HCT116 (cell line): ENCODE measurements around the gene ATG2B. TPM values are rescaled to one million over a fixed set of nuclear protein-coding genes. Genes with fewer than 3 reads are reported as not detected.

ENCODE experiments used
- ATAC-seq: fragments of 200-7000 bp; cut with Tn5 transposase; 2 replicates; pipeline ENCODE4 v1.9.1; 2020; ENCODE audit warnings: mild to moderate bottlenecking, moderate library complexity
- BruUV-seq: library from RNA; stranded (reverse); fragments of 400-500 nt; replicated peaks from 2 replicates; lab custom pipeline; 2021; lab: Mats Ljungman, UMichigan
- CTCF ChIA-PET: fragments of 300-600 bp; sonication (Branson Sonifier 250); formaldehyde crosslinking; loops from one replicate; lab custom pipeline; 2021; ENCODE audit warnings: antibody characterized with exemption; lab: Charles Lee
- POLR2A ChIA-PET: fragments of 300-600, 350-600 bp; sonication (Branson Sonifier 250); formaldehyde crosslinking; loops from one replicate; lab custom pipeline; 2021; ENCODE audit warnings: antibody characterized with exemption; lab: Charles Lee
- RAD21 ChIA-PET, 2 experiments: fragments of 300-600 bp; sonication (Branson Sonifier 250); formaldehyde crosslinking; loops; one replicate each; lab custom pipeline; 2023; ENCODE audit warnings: low total read pairs in 2 of 2; ENCODE audit not compliant: uncharacterized antibody in 2 of 2, unreplicated experiment in 2 of 2, low non-redundant PET in 1 of 2; lab: Charles Lee
- DNase-seq: peaks from one replicate; pipeline ENCODE4 v3.0.0-alpha.2; 2010; ENCODE audit warnings: low read depth, low spot score
- H2AFZ ChIP-seq: fragments of 200-600 bp; shearing (Covaris generic), sonication (generic); 2 replicates; pipeline ENCODE4 v1.6.1; 2017; ENCODE audit warnings: low read depth, mixed run types, mixed read lengths, antibody characterized with exemption, low read length; ENCODE audit not compliant: poor library complexity, severe bottlenecking
- H3K27ac ChIP-seq: 2 replicates; pipeline ENCODE4 v1.5.1; 2012; ENCODE audit warnings: low read depth, low read length
- H3K27me3 ChIP-seq: fragments of 200-600 bp; sonication (generic); 2 replicates; pipeline ENCODE4 v1.6.1; 2016; ENCODE audit warnings: mixed run types, low read length, mixed read lengths; ENCODE audit not compliant: insufficient read depth
- H3K36me3 ChIP-seq, 2 experiments: fragments of 200-500 bp in 1 of 2; fragments of 200-600 bp in 1 of 2; sonication (Bioruptor generic) in 1 of 2; sonication (generic) in 1 of 2; 2 replicates each; pipeline versions ENCODE4 v1.5.1 to v1.6.1; 2014 to 2016; ENCODE audit warnings: low read length in 2 of 2, inconsistent platforms in 1 of 2, mixed read lengths in 1 of 2, mixed run types in 1 of 2; ENCODE audit not compliant: insufficient read depth in 2 of 2, control insufficient read depth in 1 of 2
- H3K4me1 ChIP-seq, 2 experiments: fragments of 200-600 bp in 1 of 2; sonication (generic) in 1 of 2; 2 replicates each; pipeline versions ENCODE4 v1.5.1 to v1.6.1; 2012 to 2017; ENCODE audit warnings: low read length in 2 of 2, inconsistent platforms in 1 of 2, mild to moderate bottlenecking in 1 of 2, mixed read lengths in 1 of 2, mixed run types in 1 of 2, moderate library complexity in 1 of 2; ENCODE audit not compliant: insufficient read depth in 2 of 2, control insufficient read depth in 1 of 2
- H3K4me2 ChIP-seq: fragments of 200-600 bp; sonication (generic); 2 replicates; pipeline ENCODE4 v1.6.1; 2017; ENCODE audit warnings: mixed run types, low read length, mixed read lengths
- H3K4me3 ChIP-seq, 2 experiments: fragments of 200-600 bp in 1 of 2; sonication (generic) in 1 of 2; replicated peaks in 1 of 2; 2 replicates each; pipeline ENCODE4 v1.5.1; 2011 to 2016; ENCODE audit warnings: low read length in 2 of 2, control low read depth in 1 of 2, low read depth in 1 of 2, mild to moderate bottlenecking in 1 of 2, mixed read lengths in 1 of 2, mixed run types in 1 of 2
- H3K79me2 ChIP-seq: fragments of 200-600 bp; sonication (generic); 2 replicates; pipeline ENCODE4 v1.6.1; 2017; ENCODE audit warnings: mild to moderate bottlenecking, mixed run types, low read length, moderate library complexity, mixed read lengths; ENCODE audit not compliant: insufficient read depth
- H3K9ac ChIP-seq: fragments of 200-600 bp; sonication (generic); 2 replicates; pipeline ENCODE4 v1.6.1; 2016; ENCODE audit warnings: low read length, mixed read lengths
- H3K9me2 ChIP-seq: fragments of 200-600 bp; sonication (generic), shearing (Covaris generic); 2 replicates; pipeline ENCODE4 v1.6.1; 2017; ENCODE audit warnings: mixed run types, mild to moderate bottlenecking, moderate library complexity; ENCODE audit not compliant: insufficient read depth
- H3K9me3 ChIP-seq, 2 experiments: fragments of 200-500 bp in 1 of 2; fragments of 200-600 bp in 1 of 2; sonication (Bioruptor generic) in 1 of 2; sonication (generic) in 1 of 2; 2 replicates each; pipeline ENCODE4 v1.6.1; 2014 to 2017; ENCODE audit warnings: low read length in 2 of 2, mixed read lengths in 2 of 2, inconsistent platforms in 1 of 2, low read depth in 1 of 2, mild to moderate bottlenecking in 1 of 2, mixed run types in 1 of 2, moderate library complexity in 1 of 2; ENCODE audit not compliant: control insufficient read depth in 1 of 2, insufficient read depth in 1 of 2
- H4K20me1 ChIP-seq: fragments of 200-600 bp; sonication (generic), shearing (Covaris generic); 2 replicates; pipeline ENCODE4 v1.6.1; 2017; ENCODE audit warnings: mixed run types, mild to moderate bottlenecking, moderate library complexity; ENCODE audit not compliant: insufficient read depth
- CTCF ChIP-seq, 3 experiments: fragments of 200-600 bp in 1 of 3; sonication (generic) in 1 of 3; IDR thresholded peaks in 2 of 3; conservative IDR thresholded peaks in 1 of 3; 2 replicates each; pipeline ENCODE4 v1.5.1; 2012 to 2017; ENCODE audit warnings: low read depth in 2 of 3, low read length in 2 of 3, antibody characterized with exemption in 1 of 3, borderline replicate concordance in 1 of 3, control low read depth in 1 of 3, mild to moderate bottlenecking in 1 of 3, mixed read lengths in 1 of 3, mixed run types in 1 of 3, moderate library complexity in 1 of 3; ENCODE audit not compliant: insufficient read depth in 1 of 3
- EGR1 ChIP-seq: IDR thresholded peaks from 2 replicates; pipeline ENCODE4 v1.6.1; 2012; ENCODE audit warnings: low read depth
- ELF1 ChIP-seq: IDR thresholded peaks from 2 replicates; pipeline ENCODE4 v1.6.1; 2012; ENCODE audit warnings: low read depth, borderline replicate concordance
- EZH2phosphoT487 ChIP-seq: fragments of 200-600 bp; IDR thresholded peaks from 2 replicates; pipeline ENCODE4 v1.6.1; 2018; ENCODE audit warnings: antibody characterized with exemption, borderline replicate concordance
- FOSL1 ChIP-seq: IDR thresholded peaks from 2 replicates; pipeline ENCODE4 v1.6.1; 2012; ENCODE audit warnings: low read depth
- MAX ChIP-seq: IDR thresholded peaks from 2 replicates; pipeline ENCODE4 v1.6.1; 2012
- POLR2A ChIP-seq: IDR thresholded peaks from 2 replicates; pipeline ENCODE4 v1.7.0; 2011; ENCODE audit warnings: borderline replicate concordance; ENCODE audit not compliant: insufficient read depth, insufficient read length; ENCODE audit errors: extremely low read depth
- POLR2AphosphoS5 ChIP-seq: IDR thresholded peaks from 2 replicates; pipeline ENCODE4 v1.6.1; 2011; ENCODE audit warnings: mild to moderate bottlenecking, low read depth, low read length, moderate library complexity
- REST ChIP-seq: IDR thresholded peaks from 2 replicates; pipeline ENCODE4 v1.6.1; 2012; ENCODE audit warnings: low read depth
- SIN3A ChIP-seq: IDR thresholded peaks from 2 replicates; pipeline ENCODE4 v1.6.1; 2012; ENCODE audit warnings: low read depth
- SP1 ChIP-seq: IDR thresholded peaks from 2 replicates; pipeline ENCODE4 v1.6.1; 2012; ENCODE audit warnings: low read depth
- SRF ChIP-seq: IDR thresholded peaks from 2 replicates; pipeline ENCODE4 v1.6.1; 2012; ENCODE audit warnings: low read depth
- TCF7L2 ChIP-seq: IDR thresholded peaks from 2 replicates; pipeline ENCODE4 v1.7.0; 2011; ENCODE audit warnings: borderline replicate concordance, inconsistent platforms; ENCODE audit not compliant: insufficient read depth, insufficient read length; ENCODE audit errors: extremely low read depth
- ZFX ChIP-seq: fragments of 450-650 bp; IDR thresholded peaks from 2 replicates; pipeline ENCODE4 v1.6.1; 2017
- ZNF274 ChIP-seq: fragments of 200-500 bp; sonication (Bioruptor generic); IDR thresholded peaks from 2 replicates; pipeline ENCODE4 v1.6.1; 2014; ENCODE audit warnings: mild to moderate bottlenecking, low read depth, low read length, inconsistent platforms
- intact Hi-C: fragments of 100-400 bp; cut with micrococcal nuclease; formaldehyde crosslinking; loops from 2 replicates; pipeline ENCODE4 v1.10.0; 2022
- total RNA-seq: library from RNA; stranded (reverse); gene quantifications from one replicate; pipeline ENCODE4 v1.2.1, GENCODE V29; 2021; ENCODE audit not compliant: unreplicated experiment

Gene ATG2B
- total RNA-seq, 1 experiment from 2014 or later: 6.4 TPM

GRCh38 chr14:96398432-96398831 lies 35.3 kb upstream of the ATG2B start:
- DNase-seq (no peak), ATAC-seq (no peak)
- no peak overlapping the region for H2AFZ ChIP-seq
- H3K4me1 ChIP-seq: peaks cover 0 to under 1% of the 10 kb centered on the region in 2 experiments; a peak in 1 of 4 replicates
- RAD21 ChIA-PET: no interaction called here
- TF ChIP-seq ZFX: no peak
- TF ChIP-seq SRF: no peak
- no peak for TF ChIP-seq MAX
- TF ChIP-seq POLR2AphosphoS5: no peak
- no peak for TF ChIP-seq EZH2phosphoT487
- TF ChIP-seq REST: no peak
- no peak for TF ChIP-seq CTCF (IDR thresholded peaks at IDR 0.05 in 2 of 3, conservative IDR thresholded peaks at IDR 0.05 in 1 of 3; ENCODE audit: borderline replicate concordance in 1 of 3, insufficient read depth in 1 of 3, low read depth in 2 of 3, low read length in 2 of 3)
- TF ChIP-seq TCF7L2: no peak
- no peak for TF ChIP-seq SP1
- TF ChIP-seq POLR2A: no peak
- TF ChIP-seq ELF1: no peak
- no peak for TF ChIP-seq SIN3A
- TF ChIP-seq FOSL1: no peak
- TF ChIP-seq EGR1: no peak
- TF ChIP-seq ZNF274: no peak
- POLR2A ChIA-PET: no interaction called here
- no peaks in the 10 kb centered on the region for H4K20me1 ChIP-seq
- no peaks in the 10 kb centered on the region for H3K9me2 ChIP-seq
- CTCF ChIA-PET: no interaction called here
- H3K9me3 ChIP-seq: no peaks in the 10 kb centered on the region
- no peak overlapping the region for H3K27ac ChIP-seq
- H3K79me2 ChIP-seq: no peaks in the 10 kb centered on the region
- no peak overlapping the region for H3K9ac ChIP-seq
- H3K27me3 ChIP-seq: no peaks in the 10 kb centered on the region
- H3K36me3 ChIP-seq: no peaks in the 10 kb centered on the region
- intact Hi-C loops: no loop called here
- no peak overlapping the region for H3K4me2 ChIP-seq
- H3K4me3 ChIP-seq: no peak overlapping the region
- no TSS peak for BruUV-seq
